ENCODE results near the gene NSL1. TPM values are rescaled to one million over a fixed set of nuclear protein-coding genes. Genes with fewer than 3 reads are reported as not detected.

Gene NSL1
- total RNA-seq, 2 experiments from 2014 or later = 39.7 to 48.5 TPM

- H3K27ac Mint-ChIP-seq = peak overlapping the region; percentile 71
- H3K27me3 Mint-ChIP-seq = no peaks in the 10 kb centered on the region
- H3K4me3 Mint-ChIP-seq = no peak overlapping the region
- peak; percentile 2 for ATAC-seq
- no peaks in the 10 kb centered on the region for H3K9me3 Mint-ChIP-seq (ENCODE audit: low read depth)
- H3K4me1 Mint-ChIP-seq = peaks cover 84% of the 10 kb centered on the region
- CTCF ChIA-PET = interaction anchor here (0.6 to 1.2 kb wide), 4 partner anchors 17 to 203 kb away, joined by 3 to 5 read pairs (median 4); partner anchors contain the start of gene ATF3
- H3K36me3 Mint-ChIP-seq = peaks cover 15% of the 10 kb centered on the region
- no peak for DNase-seq
Observed at GRCh38 chr1:212680680-212681389, 110.7 kb downstream of the NSL1 start.

- no peak for DNase-seq
- Mint-ChIP-seq H3K4me3 (peak overlapping the region; percentile 43), H3K27ac (peak overlapping the region; percentile 84), H3K9me3 (ENCODE audit: low read depth) (no peaks in the 10 kb centered on the region), H3K4me1 (peaks cover 63% of the 10 kb centered on the region), H3K27me3 (no peaks in the 10 kb centered on the region), H3K36me3 (peaks cover 2% of the 10 kb centered on the region)
- peak; percentile 42 for ATAC-seq
- CTCF ChIA-PET = interaction anchor here (0.5 to 4.7 kb wide), 15 partner anchors 11 to 324 kb away, joined by 3 to 49 read pairs (median 4); partner anchors contain the start of gene BATF3
Observed at GRCh38 chr1:212678456-212679410, 112.8 kb downstream of the NSL1 start.

- no peak overlapping the region for H3K27ac Mint-ChIP-seq
- DNase-seq (no peak), ATAC-seq (no peak)
- H3K27me3 Mint-ChIP-seq = no peaks in the 10 kb centered on the region
- no peak overlapping the region for H3K4me3 Mint-ChIP-seq
- H3K36me3 Mint-ChIP-seq = peaks cover 2% of the 10 kb centered on the region
- peaks cover 52% of the 10 kb centered on the region for H3K4me1 Mint-ChIP-seq
- CTCF ChIA-PET = interaction anchor here (0.9 to 4.7 kb wide), 7 partner anchors 10 to 105 kb away, joined by 3 to 49 read pairs (median 9); no protein-coding TSS in a partner anchor
- no peaks in the 10 kb centered on the region for H3K9me3 Mint-ChIP-seq (ENCODE audit: low read depth)
Observed at GRCh38 chr1:212677573-212677972, 114.0 kb downstream of the NSL1 start.

- CTCF ChIA-PET = interaction anchor here (0.7 to 4.7 kb wide), 7 partner anchors 9 to 632 kb away, joined by 3 to 49 read pairs (median 9); no protein-coding TSS in a partner anchor
- H3K9me3 Mint-ChIP-seq (ENCODE audit: low read depth) = no peaks in the 10 kb centered on the region
- no peak for DNase-seq
- H3K27me3 Mint-ChIP-seq = no peaks in the 10 kb centered on the region
- ATAC-seq = no peak
- no peak overlapping the region for H3K4me3 Mint-ChIP-seq
- no peak overlapping the region for H3K27ac Mint-ChIP-seq
- H3K36me3 Mint-ChIP-seq = peaks cover 2% of the 10 kb centered on the region
- H3K4me1 Mint-ChIP-seq = peaks cover 47% of the 10 kb centered on the region
Observed at GRCh38 chr1:212677136-212677535, 114.4 kb downstream of the NSL1 start.

Other genes with a start within 250 kb of the NSL1 start
- gene ATF3, start 183.0 kb downstream of the NSL1 start, total RNA-seq = 10 to 100 TPM; 21.3 to 36.5 TPM
- 100 to 1,000 TPM; 109 to 130 TPM for gene BATF3, start 91.9 kb downstream of the NSL1 start, total RNA-seq
- gene TATDN3, start 117 bp upstream of the NSL1 start, total RNA-seq = 10 to 100 TPM; 13.7 to 22.1 TPM
- not detected for gene SPATA45, start 55.9 kb upstream of the NSL1 start, total RNA-seq
- gene FLVCR1, start 66.5 kb upstream of the NSL1 start, total RNA-seq = 10 to 100 TPM; 14.4 to 17.1 TPM
- under 1 TPM; 0.73 to 0.79 TPM for gene VASH2, start 158.8 kb upstream of the NSL1 start, total RNA-seq
- 10 to 100 TPM; 44.2 to 56.4 TPM for gene ANGEL2, start 224.1 kb upstream of the NSL1 start, total RNA-seq